Large intestine (tissue), 3 donors: Measurements from ENCODE around the gene MYBPC1. TPM values are rescaled to one million over a fixed set of nuclear protein-coding genes. Genes with fewer than 3 reads are reported as not detected.

Experiments used
- DNase-seq, 2 donors: peaks; one replicate each; pipeline versions ENCODE4 v3.0.0 to v3.0.0-alpha.2; 2013
- H3K27ac ChIP-seq: one replicate; pipeline ENCODE4 v1.5.1; 2013; ENCODE audit warnings: low read length
- H3K27me3 ChIP-seq: 2 replicates; pipeline ENCODE4 v1.6.1; 2013; ENCODE audit warnings: low read length; ENCODE audit not compliant: control insufficient read depth, insufficient read depth
- H3K36me3 ChIP-seq: 2 replicates; pipeline ENCODE4 v1.6.1; 2013; ENCODE audit warnings: low read length; ENCODE audit not compliant: control insufficient read depth, insufficient read depth
- H3K4me1 ChIP-seq: one replicate; pipeline ENCODE4 v1.6.1; 2013; ENCODE audit warnings: low read length; ENCODE audit not compliant: control insufficient read depth, insufficient read depth
- H3K4me3 ChIP-seq: one replicate; pipeline ENCODE4 v1.5.1; 2013; ENCODE audit warnings: low read length
- H3K9me3 ChIP-seq: one replicate; pipeline ENCODE4 v1.6.1; 2013; ENCODE audit warnings: mild to moderate bottlenecking, low read depth, low read length, moderate library complexity; ENCODE audit not compliant: control insufficient read depth
- WGBS: methylation state at CpG from one replicate; pipeline ENCODE4 v1.1.5; 2013; ENCODE audit warnings: low lambda C conversion rate; ENCODE audit not compliant: insufficient coverage; 5-methylcytosine and 5-hydroxymethylcytosine counted together
- polyA plus RNA-seq: library from polyadenylated mRNA; unstranded; fragments of 120-200 nt; gene quantifications from one replicate; pipeline ENCODE4 v1.2.1, GENCODE V29; 2013

Gene MYBPC1
- polyA plus RNA-seq, 1 donor, result 4.0 TPM

GRCh38 chr12:101570047-101570446, 24.7 kb upstream of the MYBPC1 start:
- DNase-seq, result peak; percentile 21 to 62
- no peak overlapping the region for H3K27ac ChIP-seq
- H3K9me3 ChIP-seq, result no peaks in the 10 kb centered on the region
- no peak overlapping the region for H3K4me3 ChIP-seq
- 0% methylated on average over 1 of the region's 2 CpGs for WGBS
- H3K4me1 ChIP-seq, result peaks cover 3% of the 10 kb centered on the region
- H3K27me3 ChIP-seq, result no peaks in the 10 kb centered on the region
- no peaks in the 10 kb centered on the region for H3K36me3 ChIP-seq

- no peak overlapping the region for H3K4me3 ChIP-seq
- peaks cover 3% of the 10 kb centered on the region for H3K4me1 ChIP-seq
- no peak for DNase-seq
- H3K27ac ChIP-seq, result no peak overlapping the region
- WGBS, result 67% methylated on average over 1 of the region's 4 CpGs
- H3K36me3 ChIP-seq, result no peaks in the 10 kb centered on the region
- H3K27me3 ChIP-seq, result no peaks in the 10 kb centered on the region
- no peaks in the 10 kb centered on the region for H3K9me3 ChIP-seq
Measured at GRCh38 chr12:101571105-101571504, 23.7 kb upstream of the MYBPC1 start.

GRCh38 chr12:101573743-101574142, 21.0 kb upstream of the MYBPC1 start:
- H3K4me3 ChIP-seq, result no peak overlapping the region
- no peak overlapping the region for H3K27ac ChIP-seq
- no peaks in the 10 kb centered on the region for H3K36me3 ChIP-seq
- no peaks in the 10 kb centered on the region for H3K9me3 ChIP-seq
- no peaks in the 10 kb centered on the region for H3K27me3 ChIP-seq
- peaks cover 3% of the 10 kb centered on the region for H3K4me1 ChIP-seq
- no peak for DNase-seq
- WGBS, result no CpG with 5 or more reads among the region's 1 CpG

- no peak for DNase-seq
- H3K27me3 ChIP-seq, result no peaks in the 10 kb centered on the region
- 88% methylated on average over 1 of the region's 2 CpGs for WGBS
Measured at GRCh38 chr12:101578417-101578816, 16.4 kb upstream of the MYBPC1 start.

GRCh38 chr12:101581190-101581589, 13.6 kb upstream of the MYBPC1 start:
- no peaks in the 10 kb centered on the region for H3K27me3 ChIP-seq
- no peak overlapping the region for H3K4me3 ChIP-seq
- no peaks in the 10 kb centered on the region for H3K9me3 ChIP-seq
- no peak for DNase-seq
- H3K36me3 ChIP-seq, result no peaks in the 10 kb centered on the region
- no CpG with 5 or more reads among the region's 1 CpG for WGBS
- no peaks in the 10 kb centered on the region for H3K4me1 ChIP-seq
- no peak overlapping the region for H3K27ac ChIP-seq

More at GRCh38 chr12:101578417-101578816, 16.4 kb upstream of the MYBPC1 start:
- no peaks in the 10 kb centered on the region for H3K36me3 ChIP-seq
- H3K4me3 ChIP-seq, result no peak overlapping the region
- no peaks in the 10 kb centered on the region for H3K9me3 ChIP-seq
- no peaks in the 10 kb centered on the region for H3K4me1 ChIP-seq
- no peak overlapping the region for H3K27ac ChIP-seq

- H3K27ac ChIP-seq, result no peak overlapping the region
- no peak for DNase-seq
- WGBS, result no CpG with 5 or more reads among the region's 1 CpG
- H3K9me3 ChIP-seq, result no peaks in the 10 kb centered on the region
- H3K4me3 ChIP-seq, result no peak overlapping the region
- H3K4me1 ChIP-seq, result no peaks in the 10 kb centered on the region
- H3K27me3 ChIP-seq, result no peaks in the 10 kb centered on the region
- H3K36me3 ChIP-seq, result no peaks in the 10 kb centered on the region
Measured at GRCh38 chr12:101582937-101583336, 11.8 kb upstream of the MYBPC1 start.

GRCh38 chr12:101590383-101590782, 4.4 kb upstream of the MYBPC1 start:
- H3K27ac ChIP-seq, result no peak overlapping the region
- H3K36me3 ChIP-seq, result no peaks in the 10 kb centered on the region
- no peaks in the 10 kb centered on the region for H3K9me3 ChIP-seq
- H3K4me1 ChIP-seq, result peaks cover 2% of the 10 kb centered on the region
- no peak for DNase-seq
- WGBS, result 92% methylated on average over 2 of the region's 3 CpGs
- H3K27me3 ChIP-seq, result no peaks in the 10 kb centered on the region
- no peak overlapping the region for H3K4me3 ChIP-seq

GRCh38 chr12:101591781-101592180, 3.0 kb upstream of the MYBPC1 start:
- Histone ChIP-seq H3K9me3 (no peaks in the 10 kb centered on the region), H3K4me3 (no peak overlapping the region), H3K4me1 (peaks cover 2% of the 10 kb centered on the region), H3K27me3 (no peaks in the 10 kb centered on the region), H3K36me3 (no peaks in the 10 kb centered on the region), H3K27ac (no peak overlapping the region)
- no peak for DNase-seq

GRCh38 chr12:101592448-101592847, 2.3 kb upstream of the MYBPC1 start:
- Histone ChIP-seq H3K36me3 (no peaks in the 10 kb centered on the region), H3K27me3 (no peaks in the 10 kb centered on the region), H3K4me3 (no peak overlapping the region), H3K4me1 (peaks cover 2% of the 10 kb centered on the region), H3K27ac (peak overlapping the region; percentile 39), H3K9me3 (no peaks in the 10 kb centered on the region)
- peak; percentile 29 to 59 for DNase-seq
- no CpG with 5 or more reads among the region's 2 CpGs for WGBS

GRCh38 chr12:101592921-101593320, 1.9 kb upstream of the MYBPC1 start:
- H3K4me1 ChIP-seq, result peaks cover 2% of the 10 kb centered on the region
- no peak for DNase-seq
- no peaks in the 10 kb centered on the region for H3K9me3 ChIP-seq
- no peaks in the 10 kb centered on the region for H3K36me3 ChIP-seq
- peak overlapping the region; percentile 39 for H3K27ac ChIP-seq
- H3K27me3 ChIP-seq, result no peaks in the 10 kb centered on the region
- H3K4me3 ChIP-seq, result no peak overlapping the region
- WGBS, result no CpG with 5 or more reads among the region's 4 CpGs

- 80% methylated on average over 1 of the region's 2 CpGs for WGBS
- no peak for DNase-seq
Measured at GRCh38 chr12:101596172-101596571, 1.4 kb downstream of the MYBPC1 start.

More at GRCh38 chr12:101596172-101596571, 1.4 kb downstream of the MYBPC1 start:
- Histone ChIP-seq H3K36me3 (no peaks in the 10 kb centered on the region), H3K27ac (no peak overlapping the region), H3K9me3 (no peaks in the 10 kb centered on the region), H3K4me3 (no peak overlapping the region), H3K4me1 (peaks cover 17% of the 10 kb centered on the region), H3K27me3 (no peaks in the 10 kb centered on the region)
